ENCODE measurements around the gene WDR48.

Gene WDR48

DNA sequence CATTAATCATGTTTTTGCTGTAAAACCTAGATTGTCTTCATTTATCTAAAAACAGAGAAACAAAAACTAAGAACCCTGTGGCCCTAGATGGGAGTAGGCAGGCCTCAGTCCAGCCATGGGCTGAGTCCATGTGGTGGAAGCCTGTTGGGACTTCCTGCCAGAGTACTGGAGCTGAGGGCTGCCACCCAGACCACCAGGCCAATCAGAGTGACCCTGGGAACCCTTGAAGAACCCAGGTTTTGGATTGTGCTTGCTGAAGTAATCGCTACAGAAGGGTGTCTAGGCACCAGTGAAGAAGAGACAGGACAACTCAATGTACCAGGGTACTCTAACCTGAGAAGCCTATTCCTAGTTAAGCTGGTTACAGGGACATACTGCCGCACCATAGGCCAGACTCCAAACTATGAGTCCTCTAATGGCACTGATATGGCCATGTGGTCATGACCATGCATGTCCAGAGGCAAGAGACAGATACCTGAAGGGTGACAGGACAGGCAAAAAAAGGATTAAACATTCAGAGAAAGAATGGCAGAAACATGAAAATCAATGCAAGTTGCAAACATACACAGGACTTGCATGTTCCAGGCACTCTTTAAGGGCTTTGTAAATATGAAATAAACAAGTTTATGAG, 88.6 kb downstream of the WDR48 start:
- DNase-seq (ENCODE audit: low spot score), result no peak

GRCh38 chr3:39141171-39141995, 89.6 kb downstream of the WDR48 start:
- DNase-seq (ENCODE audit: low spot score), result peak; percentile 37

DNA sequence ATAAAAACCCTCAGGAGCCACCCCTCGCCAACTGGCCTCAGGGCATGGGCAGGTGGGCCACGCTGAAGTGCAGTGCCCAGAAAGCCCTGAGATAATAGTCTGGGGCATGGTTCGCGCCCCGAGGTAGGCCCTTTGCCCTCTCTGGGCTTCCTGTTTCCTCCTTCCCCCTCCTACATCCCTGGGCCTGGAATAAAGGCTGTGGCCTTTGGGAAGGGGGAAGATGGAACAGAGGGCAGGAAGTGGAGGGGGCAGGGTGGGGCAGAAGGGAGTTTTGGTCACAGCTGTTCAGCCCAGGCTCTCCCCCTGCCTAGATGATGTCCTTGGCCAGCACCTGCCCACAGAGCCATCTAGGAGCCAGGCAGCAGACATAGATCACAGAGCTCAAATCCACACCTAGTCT, 90.3 kb downstream of the WDR48 start:
- no peak for DNase-seq (ENCODE audit: low spot score)

- no peak for DNase-seq (ENCODE audit: low spot score)
Observed at GRCh38 chr3:39143051-39143885, 91.5 kb downstream of the WDR48 start.

DNA sequence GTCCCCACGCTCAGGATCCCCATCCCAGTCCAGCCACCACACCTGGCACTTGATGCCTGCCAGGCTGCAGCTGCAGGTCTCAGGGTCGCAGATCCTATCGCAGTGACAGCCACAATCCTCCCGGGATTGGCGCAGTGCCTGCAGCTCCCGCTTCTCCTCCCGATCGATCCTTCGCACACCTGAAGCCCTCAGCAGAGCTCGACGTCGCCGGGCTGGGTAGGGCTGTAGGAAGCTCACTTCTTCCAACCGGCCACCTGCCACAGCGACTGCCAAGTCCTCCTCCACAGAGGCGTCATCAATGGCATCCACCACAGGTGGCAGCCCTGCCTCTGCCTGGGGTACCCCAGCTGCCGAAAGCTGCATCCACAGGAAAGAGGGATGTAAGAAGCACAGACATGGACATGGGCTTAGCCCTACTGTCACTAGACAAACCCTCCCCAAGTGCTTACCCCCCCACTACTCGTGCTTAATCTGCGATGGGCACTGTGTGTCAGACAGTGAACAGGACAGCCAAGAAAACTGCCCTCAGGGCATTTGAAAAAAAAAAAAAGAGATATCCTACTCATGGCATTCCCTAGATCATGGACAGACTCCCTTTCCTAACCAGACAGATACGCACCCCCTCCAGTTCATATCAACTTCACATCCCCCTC, 92.4 kb downstream of the WDR48 start:
- DNase-seq (ENCODE audit: low spot score), result no peak

- no peak for DNase-seq (ENCODE audit: low spot score)
Observed at GRCh38 chr3:39144748-39145380, 93.0 kb downstream of the WDR48 start.

- DNase-seq (ENCODE audit: low spot score), result no peak
Observed at GRCh38 chr3:39146083-39146501, 94.3 kb downstream of the WDR48 start.
